GM23338 (cell line): Measurements from ENCODE around the gene LLGL2. TPM values are rescaled to one million over a fixed set of nuclear protein-coding genes. Genes with fewer than 3 reads are reported as not detected.
A peak's percentile ranks its signal among the peaks of the same experiment; 100 is the strongest.

Experiments
- ATAC-seq: fragments of 200-7000 bp; cut with Tn5 transposase; 3 replicates; pipeline ENCODE4 v1.9.1; 2020
- DNase-seq: peaks from one replicate; pipeline ENCODE4 v3.0.0-alpha.2; 2015; ENCODE audit warnings: low spot score
- H2AFZ ChIP-seq: fragments of 200-600 bp; sonication (generic); 2 replicates; pipeline ENCODE4 v1.8.0; 2016; ENCODE audit warnings: antibody characterized with exemption, mild to moderate bottlenecking, moderate library complexity
- H3F3A ChIP-seq: fragments of 200-600 bp; sonication (generic); replicated peaks from 2 replicates; pipeline ENCODE4 v1.8.0; 2017; ENCODE audit warnings: antibody characterized with exemption, mixed run types, low read depth
- H3K27ac ChIP-seq: fragments of 200-600 bp; sonication (generic); 2 replicates; pipeline ENCODE4 v1.6.1; 2016; ENCODE audit warnings: low read depth
- H3K27me3 ChIP-seq: fragments of 200-600 bp; sonication (generic); 2 replicates; pipeline ENCODE4 v1.8.0; 2016; ENCODE audit warnings: mild to moderate bottlenecking, mixed run types, moderate library complexity; ENCODE audit not compliant: insufficient read depth
- H3K36me3 ChIP-seq: fragments of 200-600 bp; sonication (generic); 2 replicates; pipeline ENCODE4 v1.8.0; 2016; ENCODE audit warnings: mild to moderate bottlenecking; ENCODE audit not compliant: insufficient read depth
- H3K4me1 ChIP-seq: fragments of 200-600 bp; sonication (generic); 2 replicates; pipeline ENCODE4 v1.8.0; 2016; ENCODE audit warnings: mild to moderate bottlenecking, moderate library complexity; ENCODE audit not compliant: insufficient read depth
- H3K4me2 ChIP-seq: fragments of 200-600 bp; sonication (generic); 2 replicates; pipeline ENCODE4 v1.7.1; 2017; ENCODE audit warnings: mixed run types
- H3K4me3 ChIP-seq: fragments of 200-600 bp; sonication (generic); 2 replicates; pipeline ENCODE4 v1.6.1; 2016; ENCODE audit warnings: mixed run types
- H3K79me2 ChIP-seq: fragments of 200-600 bp; sonication (generic); replicated peaks from 2 replicates; pipeline ENCODE4 v1.8.0; 2017; ENCODE audit warnings: mild to moderate bottlenecking; ENCODE audit not compliant: insufficient read depth
- H3K9me2 ChIP-seq: fragments of 200-600 bp; sonication (generic); 2 replicates; pipeline ENCODE4 v1.8.0; 2017; ENCODE audit not compliant: insufficient read depth
- H4K20me1 ChIP-seq: fragments of 200-600 bp; sonication (generic); replicated peaks from 2 replicates; pipeline ENCODE4 v1.8.0; 2017; ENCODE audit warnings: mild to moderate bottlenecking; ENCODE audit not compliant: insufficient read depth
- H3K27ac Mint-ChIP-seq: 2 replicates; pipeline ENCODE4 v1.8.0; 2020; ENCODE audit warnings: inconsistent platforms, mild to moderate bottlenecking, moderate library complexity, mixed read lengths
- H3K27me3 Mint-ChIP-seq: 3 replicates; pipeline ENCODE4 v1.8.0; 2022; ENCODE audit warnings: low read depth, mild to moderate bottlenecking, moderate library complexity, mixed read lengths, inconsistent platforms; ENCODE audit not compliant: insufficient read depth, poor library complexity
- H3K36me3 Mint-ChIP-seq: 3 replicates; pipeline ENCODE4 v1.8.0; 2021; ENCODE audit warnings: low read depth, mild to moderate bottlenecking, inconsistent platforms, moderate library complexity, mixed read lengths
- H3K4me1 Mint-ChIP-seq: 3 replicates; pipeline ENCODE4 v1.8.0; 2020; ENCODE audit warnings: mild to moderate bottlenecking, inconsistent platforms, mixed read lengths
- H3K4me3 Mint-ChIP-seq: 3 replicates; pipeline ENCODE4 v1.8.0; 2021; ENCODE audit warnings: moderate library complexity, mild to moderate bottlenecking, inconsistent platforms, mixed read lengths
- H3K9me3 Mint-ChIP-seq: 3 replicates; pipeline ENCODE4 v1.8.0; 2020; ENCODE audit warnings: moderate library complexity, mild to moderate bottlenecking, inconsistent platforms, mixed read lengths
- CREB1 ChIP-seq: fragments of 250-450 bp; sonication (Bioruptor Pico); IDR thresholded peaks from 2 replicates; pipeline ENCODE4 v1.5.0; 2020; ENCODE audit warnings: low read depth, mild to moderate bottlenecking, moderate library complexity
- EZH2 ChIP-seq: fragments of 200-600 bp; sonication (generic); IDR thresholded peaks from one replicate; pipeline ENCODE4 v1.8.0; 2017; ENCODE audit warnings: antibody characterized with exemption, mild to moderate bottlenecking, low read depth; ENCODE audit not compliant: unreplicated experiment
- EZH2phosphoT487 ChIP-seq: fragments of 200-600 bp; sonication (generic); IDR thresholded peaks from one replicate; pipeline ENCODE4 v1.8.1; 2018; ENCODE audit warnings: antibody characterized with exemption; ENCODE audit not compliant: unreplicated experiment
- JUNB ChIP-seq: IDR thresholded peaks from one replicate; pipeline ENCODE4 v1.6.1; 2016; ENCODE audit warnings: antibody characterized with exemption; ENCODE audit not compliant: unreplicated experiment
- NANOG ChIP-seq: IDR thresholded peaks from 2 replicates; pipeline ENCODE4 v1.6.1; 2016; ENCODE audit warnings: antibody characterized with exemption, borderline replicate concordance
- STAT1 ChIP-seq: IDR thresholded peaks from one replicate; pipeline ENCODE4 v1.6.1; 2016; ENCODE audit warnings: antibody characterized with exemption; ENCODE audit not compliant: unreplicated experiment
- ZNF114 ChIP-seq: fragments of 250-450 bp; sonication (Bioruptor Pico); IDR thresholded peaks from 2 replicates; pipeline ENCODE4 v1.5.0; 2020; ENCODE audit warnings: mild to moderate bottlenecking, moderate library complexity
- ZNF331 ChIP-seq: fragments of 250-450 bp; sonication (Bioruptor Pico); IDR thresholded peaks from 2 replicates; pipeline ENCODE4 v1.5.0; 2020; ENCODE audit warnings: low read depth, mild to moderate bottlenecking, moderate library complexity
- polyA plus RNA-seq: library from polyadenylated mRNA; unstranded; fragments of >200 nt; fragmentation: Nextera tagmentation; extraction: Ambion mirVana; gene quantifications from 2 replicates; pipeline ENCODE4 v1.2.1, GENCODE V29; 2016
- total RNA-seq: library from RNA; depleted of rRNA; stranded (reverse); fragments of >200 nt; shearing (Covaris generic); gene quantifications from 2 replicates; pipeline ENCODE4 v1.2.3, GENCODE V29; 2014
- TF ChIP-seq, protein P1 (sequence below), 2 experiments: fragments of 200-600 bp in 1 of 2; sonication (generic) in 1 of 2; conservative IDR thresholded peaks; 2 replicates each; pipeline versions ENCODE4 v1.5.1 to v1.6.1; 2016 to 2017; ENCODE audit warnings: antibody characterized with exemption in 2 of 2, low read depth in 2 of 2, mild to moderate bottlenecking in 2 of 2, moderate library complexity in 1 of 2

Gene LLGL2
- total and polyA plus RNA-seq, 2 experiments from 2014 or later: 62.5 to 78.5 TPM

DNA sequence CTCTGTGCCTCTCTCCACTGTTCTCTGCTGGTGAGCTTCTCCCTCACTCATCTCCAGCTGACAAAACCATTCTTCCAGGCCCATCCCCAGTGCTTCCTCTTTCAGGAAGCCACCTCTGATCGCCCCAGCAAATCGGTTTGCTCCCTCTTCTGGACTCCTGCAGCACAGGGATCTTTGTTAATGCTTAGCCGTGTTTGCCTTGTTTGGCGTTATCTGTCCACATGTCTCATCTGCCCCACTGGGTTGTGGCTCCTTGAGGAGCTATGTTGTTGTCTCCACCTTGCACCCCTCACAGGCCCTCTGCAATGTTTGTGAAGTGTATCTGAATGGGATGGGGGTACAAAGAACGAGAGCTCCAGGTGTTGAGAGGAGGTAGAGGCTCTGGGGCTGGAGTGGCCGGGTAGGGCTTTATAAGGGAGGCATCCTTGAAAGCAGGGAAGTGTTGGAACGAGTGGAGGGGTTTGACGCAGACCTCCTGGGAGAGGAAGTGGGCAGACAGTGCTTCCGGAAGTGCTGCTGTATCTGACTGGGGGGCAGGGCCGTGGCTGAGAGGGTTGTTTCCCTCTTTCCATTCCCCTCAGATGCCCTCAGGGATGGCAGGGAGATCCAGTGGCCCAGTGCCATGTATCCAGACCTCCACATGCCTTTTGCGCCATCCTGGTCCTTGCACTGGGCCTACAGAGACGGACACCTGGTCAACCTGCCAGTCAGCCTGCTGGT is 38.0 kb upstream of the LLGL2 start:
- Mint-ChIP-seq H3K27me3 (peaks cover 7% of the 10 kb centered on the region), H3K9me3 (no peaks in the 10 kb centered on the region), H3K36me3 (no peaks in the 10 kb centered on the region; the same call in 2 of the 3 replicates), H3K4me1 (peaks cover 9% of the 10 kb centered on the region), H3K27ac (no peak overlapping the region), H3K4me3 (no peak overlapping the region; the same call in 2 of the 3 replicates)
- no peak for DNase-seq
- Histone ChIP-seq H3K4me2 (no peak overlapping the region), H2AFZ (no peak overlapping the region), H3K79me2 (no peaks in the 10 kb centered on the region), H3K9me2 (no peaks in the 10 kb centered on the region), H3K4me3 (no peak overlapping the region), H4K20me1 (no peaks in the 10 kb centered on the region), H3F3A (no peaks in the 10 kb centered on the region), H3K4me1 (no peaks in the 10 kb centered on the region), H3K36me3 (no peaks in the 10 kb centered on the region), H3K27ac (no peak overlapping the region), H3K27me3 (no peaks in the 10 kb centered on the region)
- TF ChIP-seq, protein P1, sequence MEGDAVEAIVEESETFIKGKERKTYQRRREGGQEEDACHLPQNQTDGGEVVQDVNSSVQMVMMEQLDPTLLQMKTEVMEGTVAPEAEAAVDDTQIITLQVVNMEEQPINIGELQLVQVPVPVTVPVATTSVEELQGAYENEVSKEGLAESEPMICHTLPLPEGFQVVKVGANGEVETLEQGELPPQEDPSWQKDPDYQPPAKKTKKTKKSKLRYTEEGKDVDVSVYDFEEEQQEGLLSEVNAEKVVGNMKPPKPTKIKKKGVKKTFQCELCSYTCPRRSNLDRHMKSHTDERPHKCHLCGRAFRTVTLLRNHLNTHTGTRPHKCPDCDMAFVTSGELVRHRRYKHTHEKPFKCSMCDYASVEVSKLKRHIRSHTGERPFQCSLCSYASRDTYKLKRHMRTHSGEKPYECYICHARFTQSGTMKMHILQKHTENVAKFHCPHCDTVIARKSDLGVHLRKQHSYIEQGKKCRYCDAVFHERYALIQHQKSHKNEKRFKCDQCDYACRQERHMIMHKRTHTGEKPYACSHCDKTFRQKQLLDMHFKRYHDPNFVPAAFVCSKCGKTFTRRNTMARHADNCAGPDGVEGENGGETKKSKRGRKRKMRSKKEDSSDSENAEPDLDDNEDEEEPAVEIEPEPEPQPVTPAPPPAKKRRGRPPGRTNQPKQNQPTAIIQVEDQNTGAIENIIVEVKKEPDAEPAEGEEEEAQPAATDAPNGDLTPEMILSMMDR (conservative IDR thresholded peaks at IDR 0.05; ENCODE audit: low read depth in 2 of 2): peak in 1 of 2 experiments; percentile 31; a peak in 1 of 4 replicates
- TF ChIP-seq ZNF114 (CRISPR knock-in tag) (no peak), JUNB (no peak), ZNF331 (CRISPR knock-in tag) (no peak)
- peak; percentile 16; the same call in 1 of the 3 replicates for ATAC-seq

DNA sequence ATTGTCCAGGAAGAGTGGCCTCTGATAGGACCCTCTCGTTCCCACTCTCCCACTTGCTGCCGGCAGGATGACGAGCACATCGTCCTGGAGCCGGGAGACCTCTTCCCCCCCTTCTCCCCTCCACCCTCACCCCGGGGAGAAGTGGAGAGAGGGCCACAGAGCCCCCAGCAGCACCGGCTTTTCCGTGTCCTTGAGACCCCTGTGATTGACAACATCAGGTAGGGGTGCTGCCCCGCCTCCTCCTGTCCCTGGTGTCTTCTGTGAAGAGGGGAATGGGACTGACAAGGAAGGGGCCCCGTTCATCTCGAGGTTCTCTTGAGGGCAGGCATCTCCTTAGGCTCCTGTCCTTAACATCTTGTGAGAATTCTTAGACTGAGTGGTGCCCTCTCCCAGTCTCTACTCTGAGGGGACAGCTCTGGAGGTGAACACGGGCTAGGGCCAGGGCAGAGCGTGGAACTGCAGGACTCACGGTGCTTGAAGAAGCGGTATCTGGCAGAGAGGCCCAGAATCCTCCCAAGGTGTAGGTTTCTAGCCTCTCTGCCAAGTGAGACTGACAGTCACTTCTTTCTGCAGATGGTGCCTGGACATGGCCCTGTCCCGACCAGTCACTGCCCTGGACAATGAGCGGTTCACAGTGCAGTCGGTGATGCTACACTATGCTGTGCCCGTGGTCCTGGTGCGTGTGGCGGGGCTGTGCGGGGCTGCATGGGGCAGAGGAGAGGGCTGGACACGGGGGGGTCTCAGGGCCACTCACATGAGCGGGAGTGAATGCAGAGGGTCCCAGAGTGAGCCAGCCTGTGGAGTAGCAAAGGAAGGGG is 36.6 kb upstream of the LLGL2 start:
- Mint-ChIP-seq H3K27me3 (peaks cover 8% of the 10 kb centered on the region), H3K4me1 (peaks cover 9% of the 10 kb centered on the region), H3K9me3 (no peaks in the 10 kb centered on the region), H3K36me3 (no peaks in the 10 kb centered on the region; the same call in 2 of the 3 replicates), H3K27ac (no peak overlapping the region), H3K4me3 (no peak overlapping the region)
- ATAC-seq (no peak), DNase-seq (no peak)
- Histone ChIP-seq H3K4me1 (no peaks in the 10 kb centered on the region), H3K36me3 (no peaks in the 10 kb centered on the region), H3K4me3 (no peak overlapping the region), H3K79me2 (no peaks in the 10 kb centered on the region), H3K27ac (no peak overlapping the region), H3F3A (no peaks in the 10 kb centered on the region), H3K27me3 (no peaks in the 10 kb centered on the region), H3K9me2 (no peaks in the 10 kb centered on the region), H2AFZ (no peak overlapping the region), H3K4me2 (no peak overlapping the region), H4K20me1 (no peaks in the 10 kb centered on the region)
- TF ChIP-seq CREB1 (no peak), STAT1 (no peak), EZH2phosphoT487 (no peak), EZH2 (no peak), NANOG (no peak)
- TF ChIP-seq, protein P1 (conservative IDR thresholded peaks at IDR 0.05; ENCODE audit: low read depth in 2 of 2): no peak
